Liver (tissue), 9 donors: ENCODE measurements around the gene ACSL1. TPM values are rescaled to one million over a fixed set of nuclear protein-coding genes. Genes with fewer than 3 reads are reported as not detected.

Experiments used
- DNase-seq: peaks from one replicate; pipeline ENCODE4 v3.0.0-alpha.2; 2017; ENCODE audit warnings: low spot score
- H3K27ac ChIP-seq, 2 donors: one replicate each; pipeline ENCODE4 v1.7.0; 2013; ENCODE audit warnings: inconsistent platforms in 2 of 2, low read length in 2 of 2, control low read depth in 1 of 2, low read depth in 1 of 2, mild to moderate bottlenecking in 1 of 2
- H3K27me3 ChIP-seq, 4 donors: one replicate each; pipeline versions ENCODE4 v1.6.1 to v1.7.0; 2013; ENCODE audit warnings: low read length in 3 of 4, inconsistent platforms in 1 of 4, mild to moderate bottlenecking in 1 of 4, moderate library complexity in 1 of 4; ENCODE audit not compliant: control insufficient read depth in 4 of 4, insufficient read depth in 4 of 4
- H3K36me3 ChIP-seq, 4 donors: one replicate each; pipeline versions ENCODE4 v1.6.1 to v1.7.0; 2013; ENCODE audit warnings: low read length in 3 of 4, mild to moderate bottlenecking in 3 of 4, low read depth in 1 of 4, moderate library complexity in 1 of 4; ENCODE audit not compliant: control insufficient read depth in 4 of 4, insufficient read depth in 3 of 4
- H3K4me1 ChIP-seq, 4 donors: one replicate each; pipeline versions ENCODE4 v1.6.1 to v1.7.0; 2013; ENCODE audit warnings: low read length in 3 of 4, mild to moderate bottlenecking in 3 of 4, moderate library complexity in 1 of 4; ENCODE audit not compliant: control insufficient read depth in 4 of 4, insufficient read depth in 4 of 4
- H3K4me3 ChIP-seq, 3 donors: one replicate each; pipeline versions ENCODE4 v1.6.1 to v1.7.0; 2013; ENCODE audit warnings: low read length in 3 of 3, control low read depth in 1 of 3, low read depth in 1 of 3, mild to moderate bottlenecking in 1 of 3
- H3K9ac ChIP-seq, 2 donors: one replicate each; pipeline ENCODE4 v1.7.0; 2013; ENCODE audit warnings: low read length in 2 of 2, mild to moderate bottlenecking in 2 of 2, moderate library complexity in 2 of 2, control low read depth in 1 of 2, low read depth in 1 of 2
- H3K9me3 ChIP-seq, 4 donors: one replicate each; pipeline versions ENCODE4 v1.6.1 to v1.7.0; 2013; ENCODE audit warnings: low read length in 3 of 4; ENCODE audit not compliant: control insufficient read depth in 4 of 4
- ATF3 ChIP-seq: IDR thresholded peaks from 2 replicates; pipeline ENCODE4 v1.6.1; 2016; ENCODE audit warnings: antibody characterized with exemption
- CTCF ChIP-seq: fragments of 150-350 bp; IDR thresholded peaks from 2 replicates; pipeline ENCODE4 v1.5.1; 2017; ENCODE audit warnings: improper control_type of control experiment, low read depth, low read length; ENCODE audit not compliant: missing input control
- FOXA1 ChIP-seq: IDR thresholded peaks from 2 replicates; pipeline ENCODE4 v1.6.1; 2016; ENCODE audit warnings: antibody characterized with exemption
- FOXA2 ChIP-seq: IDR thresholded peaks from 2 replicates; pipeline ENCODE4 v1.6.1; 2016; ENCODE audit warnings: antibody characterized with exemption
- GABPA ChIP-seq, 2 donors: IDR thresholded peaks in 1 of 2; conservative IDR thresholded peaks in 1 of 2; 2 replicates each; pipeline ENCODE4 v1.6.1; 2016; ENCODE audit warnings: antibody characterized with exemption in 2 of 2, mild to moderate bottlenecking in 1 of 2, moderate library complexity in 1 of 2
- HNF4A ChIP-seq, 2 donors: conservative IDR thresholded peaks; 2 replicates each; pipeline ENCODE4 v1.6.1; 2016; ENCODE audit warnings: antibody characterized with exemption in 2 of 2, mild to moderate bottlenecking in 2 of 2
- MAX ChIP-seq: IDR thresholded peaks from 2 replicates; pipeline ENCODE4 v1.6.1; 2016; ENCODE audit warnings: antibody characterized with exemption
- NR2F2 ChIP-seq: IDR thresholded peaks from 2 replicates; pipeline ENCODE4 v1.6.1; 2016; ENCODE audit warnings: antibody characterized with exemption
- RAD21 ChIP-seq, 2 donors: IDR thresholded peaks; 2 replicates each; pipeline ENCODE4 v1.6.1; 2016; ENCODE audit warnings: antibody characterized with exemption in 2 of 2, mild to moderate bottlenecking in 2 of 2
- SP1 ChIP-seq: IDR thresholded peaks from 2 replicates; pipeline ENCODE4 v1.6.1; 2018; ENCODE audit warnings: antibody characterized with exemption, mild to moderate bottlenecking
- TAF1 ChIP-seq: conservative IDR thresholded peaks from 2 replicates; pipeline ENCODE4 v1.6.1; 2016; ENCODE audit warnings: antibody characterized with exemption, mild to moderate bottlenecking
- YY1 ChIP-seq: IDR thresholded peaks from 2 replicates; pipeline ENCODE4 v1.6.1; 2016; ENCODE audit warnings: antibody characterized with exemption, mild to moderate bottlenecking
- ZBTB33 ChIP-seq: IDR thresholded peaks from 2 replicates; pipeline ENCODE4 v1.6.1; 2016; ENCODE audit warnings: antibody characterized with exemption
- WGBS: extraction: QIAGEN DNeasy Blood & Tissue Kit; methylation state at CpG from one replicate; pipeline ENCODE4 v1.1.7; 2013; 5-methylcytosine and 5-hydroxymethylcytosine counted together
- polyA plus RNA-seq, 2 donors: library from polyadenylated mRNA; stranded (reverse) in 1 of 2; unstranded in 1 of 2; fragments of 200-250 nt in 1 of 2; fragments of >200 nt in 1 of 2; fragmentation: Nextera tagmentation in 1 of 2; extraction: Ambion mirVana in 1 of 2; gene quantifications; one replicate each; pipeline versions ENCODE4 v1.2.1 to v1.2.3, GENCODE V29; 2013 to 2015
- total RNA-seq, 2 donors: library from RNA; depleted of rRNA; stranded (reverse); fragments of >200 nt; gene quantifications; one replicate each; pipeline ENCODE4 v1.2.3, GENCODE V29; 2014
- donor health status: healthy.
- donor health status: healthy.
- donor health status: healthy.
- donor health status: healthy.
- donor health status: healthy.

ACSL1 gene
- total and polyA plus RNA-seq, 4 donors, result 210 to 2,226 (median 878) TPM

GRCh38 chr4:184838249-184839074, 12.7 kb upstream of the ACSL1 start:
- Histone ChIP-seq H3K4me3 (no peak overlapping the region), H3K27ac (no peak overlapping the region), H3K36me3 (no peaks in the 10 kb centered on the region), H3K9me3 (no peaks in the 10 kb centered on the region), H3K4me1 (no peaks in the 10 kb centered on the region), H3K9ac (no peak overlapping the region), H3K27me3 (no peaks in the 10 kb centered on the region)
- TF ChIP-seq NR2F2, result no peak
- TF ChIP-seq ZBTB33, result no peak
- no peak for TF ChIP-seq SP1
- no peak for TF ChIP-seq TAF1
- 76% methylated on average over 11 of the region's 11 CpGs for WGBS
- no peak for DNase-seq

GRCh38 chr4:184836613-184837012, 10.8 kb upstream of the ACSL1 start:
- Histone ChIP-seq H3K9me3 (no peaks in the 10 kb centered on the region), H3K9ac (no peak overlapping the region), H3K36me3 (no peaks in the 10 kb centered on the region), H3K27me3 (no peaks in the 10 kb centered on the region), H3K4me3 (no peak overlapping the region), H3K27ac (no peak overlapping the region), H3K4me1 (no peaks in the 10 kb centered on the region)
- TF ChIP-seq GABPA (IDR thresholded peaks at IDR 0.05 in 1 of 2, conservative IDR thresholded peaks at IDR 0.05 in 1 of 2) (no peak), TAF1 (no peak), ZBTB33 (no peak)
- DNase-seq, result no peak
- WGBS, result 96% methylated on average over 5 of the region's 5 CpGs

- Histone ChIP-seq H3K36me3 (no peaks in the 10 kb centered on the region), H3K4me1 (peaks cover 0 to 4% (median 1%) of the 10 kb centered on the region in 4 donors), H3K9ac (no peak overlapping the region), H3K4me3 (no peak overlapping the region), H3K9me3 (no peaks in the 10 kb centered on the region), H3K27ac (peak overlapping the region in 1 of 2 donors; percentile 31), H3K27me3 (no peaks in the 10 kb centered on the region)
- DNase-seq, result no peak
- 87% methylated on average over 10 of the region's 10 CpGs for WGBS
- TF ChIP-seq RAD21 (IDR thresholded peaks at IDR 0.05), result no peak
- no peak for TF ChIP-seq MAX
- TF ChIP-seq YY1, result no peak
- TF ChIP-seq SP1, result no peak
- TF ChIP-seq HNF4A (conservative IDR thresholded peaks at IDR 0.05), result no peak
- TF ChIP-seq ZBTB33, result no peak
- TF ChIP-seq CTCF, result no peak
- TF ChIP-seq NR2F2, result no peak
- no peak for TF ChIP-seq ATF3
- TF ChIP-seq FOXA2, result no peak
- no peak for TF ChIP-seq FOXA1
- no peak for TF ChIP-seq TAF1
Measured at GRCh38 chr4:184833046-184833838, 7.5 kb upstream of the ACSL1 start.
